ENCODE data around the gene RNF213.

Gene RNF213

DNA sequence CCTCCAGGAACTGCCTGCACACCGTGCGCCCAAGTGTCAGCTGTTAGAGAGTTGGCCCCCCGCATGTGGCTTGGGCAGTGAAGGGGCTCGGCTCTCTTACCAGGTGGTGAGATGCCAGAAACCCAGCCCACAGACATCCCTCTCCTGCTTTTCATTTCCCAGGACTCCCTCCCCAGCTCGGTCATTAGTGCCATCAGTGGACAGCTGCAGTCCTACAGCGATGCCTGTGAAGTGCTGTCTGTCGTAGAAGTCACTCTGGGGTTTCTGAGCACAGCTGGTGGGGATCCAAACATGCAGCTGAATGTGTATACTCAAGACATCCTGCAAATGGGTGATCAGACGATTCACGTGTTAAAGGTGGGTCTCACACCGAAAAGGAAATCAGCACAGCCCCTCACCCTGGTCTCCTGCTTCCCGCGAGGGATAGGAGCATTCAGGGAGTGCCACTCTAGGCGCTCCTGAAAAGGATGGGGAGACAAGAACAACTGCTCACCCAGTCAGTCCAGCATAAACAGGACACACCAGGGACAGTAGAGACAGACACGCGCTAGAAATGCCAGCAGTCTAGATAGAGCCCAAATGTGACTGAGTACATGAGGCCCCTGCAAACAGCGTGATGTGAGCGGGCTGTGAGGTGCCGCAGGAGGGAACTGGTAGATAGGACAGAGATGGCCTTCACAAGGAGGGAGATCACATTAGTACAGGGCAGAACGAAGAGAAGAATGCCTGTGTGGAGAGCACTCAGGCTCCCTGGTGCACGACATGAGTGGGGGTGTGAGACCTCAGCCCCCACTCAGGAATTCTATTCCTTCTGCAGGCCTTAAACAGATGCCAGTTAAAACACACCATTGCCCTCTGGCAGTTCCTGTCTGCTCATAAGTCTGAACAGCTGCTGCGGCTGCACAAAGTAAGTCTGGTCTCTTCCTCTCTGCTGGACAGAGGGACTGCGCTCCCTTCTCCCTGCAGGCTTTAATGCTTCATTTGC lies 128.7 kb downstream of the RNF213 start:
- no peak overlapping the region for H3K4me3 ChIP-seq (ENCODE audit: low read depth, low read length)
- TF ChIP-seq CTCF (IDR thresholded peaks at IDR 0.05; ENCODE audit: low read depth, low read length): no peak

DNA sequence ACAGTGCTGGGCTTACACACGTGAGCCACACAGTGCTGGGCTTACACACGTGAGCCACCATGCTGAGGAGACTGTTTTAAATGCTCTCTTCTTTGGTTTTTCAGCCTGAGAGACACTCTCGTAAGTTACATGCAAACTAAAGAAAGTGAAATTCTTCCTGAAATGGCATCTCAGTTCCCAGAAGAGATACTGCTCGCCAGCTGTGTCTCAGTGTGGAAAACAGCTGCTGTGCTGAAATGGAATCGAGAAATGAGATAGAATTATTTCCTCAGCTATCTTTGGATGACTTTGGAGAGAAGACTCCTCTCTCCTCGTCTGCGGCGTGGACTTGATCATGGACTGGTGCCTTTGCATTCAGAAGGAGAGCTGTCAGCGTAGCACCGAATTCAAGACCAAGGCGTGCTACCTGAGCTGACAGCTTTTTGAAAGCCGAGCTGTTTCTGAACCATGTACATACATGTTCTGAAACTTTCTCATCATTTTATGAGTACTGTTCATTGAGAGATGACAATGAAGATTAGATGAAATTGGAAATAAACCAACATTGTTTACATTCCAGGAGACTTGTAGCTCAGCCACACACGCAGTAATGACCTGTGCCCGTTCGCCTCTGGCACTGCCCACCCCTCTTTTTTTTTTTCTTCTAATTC lies 132.7 kb downstream of the RNF213 start:
- no peak for TF ChIP-seq CTCF (IDR thresholded peaks at IDR 0.05; ENCODE audit: low read depth, low read length)
- H3K4me3 ChIP-seq (ENCODE audit: low read depth, low read length): no peak overlapping the region

- TF ChIP-seq CTCF (IDR thresholded peaks at IDR 0.05; ENCODE audit: low read depth, low read length): no peak
- H3K4me3 ChIP-seq (ENCODE audit: low read depth, low read length): no peak overlapping the region
Observed at GRCh38 chr17:80393961-80394360, 133.3 kb downstream of the RNF213 start.

GRCh38 chr17:80394629-80395216 lies 134.1 kb downstream of the RNF213 start:
- no peak overlapping the region for H3K4me3 ChIP-seq (ENCODE audit: low read depth, low read length)
- TF ChIP-seq CTCF (IDR thresholded peaks at IDR 0.05; ENCODE audit: low read depth, low read length): no peak

- no peak for TF ChIP-seq CTCF (IDR thresholded peaks at IDR 0.05; ENCODE audit: low read depth, low read length)
- H3K4me3 ChIP-seq (ENCODE audit: low read depth, low read length): no peak overlapping the region
Observed at GRCh38 chr17:80395402-80396151, 134.9 kb downstream of the RNF213 start.

GRCh38 chr17:80396157-80397033 lies 135.7 kb downstream of the RNF213 start:
- no peak overlapping the region for H3K4me3 ChIP-seq (ENCODE audit: low read depth, low read length)
- no peak for TF ChIP-seq CTCF (IDR thresholded peaks at IDR 0.05; ENCODE audit: low read depth, low read length)
